ENCODE results near the gene PEX14.
A peak's percentile ranks its signal among the peaks of the same experiment; 100 is the strongest.
"Not testable (repeated sequence)": the region's sequence is repeated elsewhere in the genome, so short reads cannot be mapped to it uniquely, and the experiment has no call there.

Gene PEX14

DNA sequence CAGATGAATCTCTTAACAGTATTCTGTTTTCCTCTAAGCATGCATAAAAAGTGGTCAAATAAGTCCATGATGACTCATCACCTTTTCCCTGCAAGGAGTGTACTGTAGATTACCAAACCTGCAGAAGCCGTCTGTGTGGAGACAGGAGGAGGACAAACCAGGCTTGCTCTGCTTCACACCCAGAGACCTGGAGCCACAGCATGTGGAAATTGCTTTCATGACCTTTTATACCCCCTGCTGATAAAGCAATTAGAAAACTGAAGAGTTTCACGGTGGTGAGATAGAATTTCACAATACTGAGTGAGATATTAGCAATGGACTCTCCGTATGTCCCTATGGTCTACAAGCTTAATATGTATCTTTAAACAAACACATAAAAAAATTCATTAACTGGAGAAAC is 15.6 kb upstream of the PEX14 start:
- TF ChIP-seq, protein P1, sequence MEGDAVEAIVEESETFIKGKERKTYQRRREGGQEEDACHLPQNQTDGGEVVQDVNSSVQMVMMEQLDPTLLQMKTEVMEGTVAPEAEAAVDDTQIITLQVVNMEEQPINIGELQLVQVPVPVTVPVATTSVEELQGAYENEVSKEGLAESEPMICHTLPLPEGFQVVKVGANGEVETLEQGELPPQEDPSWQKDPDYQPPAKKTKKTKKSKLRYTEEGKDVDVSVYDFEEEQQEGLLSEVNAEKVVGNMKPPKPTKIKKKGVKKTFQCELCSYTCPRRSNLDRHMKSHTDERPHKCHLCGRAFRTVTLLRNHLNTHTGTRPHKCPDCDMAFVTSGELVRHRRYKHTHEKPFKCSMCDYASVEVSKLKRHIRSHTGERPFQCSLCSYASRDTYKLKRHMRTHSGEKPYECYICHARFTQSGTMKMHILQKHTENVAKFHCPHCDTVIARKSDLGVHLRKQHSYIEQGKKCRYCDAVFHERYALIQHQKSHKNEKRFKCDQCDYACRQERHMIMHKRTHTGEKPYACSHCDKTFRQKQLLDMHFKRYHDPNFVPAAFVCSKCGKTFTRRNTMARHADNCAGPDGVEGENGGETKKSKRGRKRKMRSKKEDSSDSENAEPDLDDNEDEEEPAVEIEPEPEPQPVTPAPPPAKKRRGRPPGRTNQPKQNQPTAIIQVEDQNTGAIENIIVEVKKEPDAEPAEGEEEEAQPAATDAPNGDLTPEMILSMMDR (IDR thresholded peaks at IDR 0.05; ENCODE audit: control insufficient read depth, insufficient read depth, low read depth, low read length, missing control alignments), result no peak
- no peak overlapping the region for H3K4me3 ChIP-seq (ENCODE audit: control insufficient read depth, low read depth, low read length)
- peak; percentile 50 for DNase-seq (ENCODE audit: low read depth)

DNA sequence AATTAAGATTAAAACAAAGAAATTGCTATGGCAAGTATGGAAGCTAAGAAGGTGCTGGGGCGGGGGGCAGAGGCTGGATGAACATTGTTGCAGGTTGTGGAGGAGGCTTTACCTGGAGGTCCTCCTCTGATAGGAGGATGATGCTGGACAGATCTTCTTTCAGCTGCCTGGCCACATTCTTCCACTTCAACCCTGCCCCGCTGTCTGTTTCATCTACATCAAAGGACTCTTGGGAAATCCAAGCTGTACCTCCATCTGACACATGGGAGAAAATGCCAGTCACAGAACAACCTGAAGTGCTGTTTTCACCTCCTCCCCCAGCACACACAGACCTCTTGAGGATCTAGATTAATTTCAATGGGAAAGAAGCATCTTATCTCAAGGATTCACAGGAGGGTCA is 7.7 kb upstream of the PEX14 start:
- DNase-seq (ENCODE audit: low read depth), result no peak
- TF ChIP-seq, protein P1 (IDR thresholded peaks at IDR 0.05; ENCODE audit: control insufficient read depth, insufficient read depth, low read depth, low read length, missing control alignments), result no peak
- no peak overlapping the region for H3K4me3 ChIP-seq (ENCODE audit: control insufficient read depth, low read depth, low read length)

DNA sequence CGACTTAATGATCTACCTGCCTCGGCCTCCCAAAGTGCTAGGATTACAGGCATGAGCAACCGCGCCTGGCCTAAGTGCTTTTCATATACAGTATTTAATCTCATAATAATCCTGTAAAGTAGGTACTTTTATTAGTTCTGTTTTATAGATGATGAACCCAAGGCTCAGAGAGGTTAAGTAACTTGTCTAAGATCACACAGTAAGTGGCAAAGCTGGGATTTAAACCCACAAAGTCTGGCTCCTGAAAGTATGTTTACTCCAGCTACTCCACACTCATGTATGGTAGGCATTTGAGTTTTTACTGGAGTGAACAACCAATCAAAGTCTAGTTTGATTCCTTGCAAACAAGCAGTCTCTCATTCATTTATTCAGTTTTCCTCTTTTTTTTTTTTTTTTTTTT is 4.7 kb upstream of the PEX14 start:
- TF ChIP-seq, protein P1 (IDR thresholded peaks at IDR 0.05; ENCODE audit: control insufficient read depth, insufficient read depth, low read depth, low read length, missing control alignments), result no peak
- no peak overlapping the region for H3K4me3 ChIP-seq (ENCODE audit: control insufficient read depth, low read depth, low read length)
- no peak for DNase-seq (ENCODE audit: low read depth)

DNA sequence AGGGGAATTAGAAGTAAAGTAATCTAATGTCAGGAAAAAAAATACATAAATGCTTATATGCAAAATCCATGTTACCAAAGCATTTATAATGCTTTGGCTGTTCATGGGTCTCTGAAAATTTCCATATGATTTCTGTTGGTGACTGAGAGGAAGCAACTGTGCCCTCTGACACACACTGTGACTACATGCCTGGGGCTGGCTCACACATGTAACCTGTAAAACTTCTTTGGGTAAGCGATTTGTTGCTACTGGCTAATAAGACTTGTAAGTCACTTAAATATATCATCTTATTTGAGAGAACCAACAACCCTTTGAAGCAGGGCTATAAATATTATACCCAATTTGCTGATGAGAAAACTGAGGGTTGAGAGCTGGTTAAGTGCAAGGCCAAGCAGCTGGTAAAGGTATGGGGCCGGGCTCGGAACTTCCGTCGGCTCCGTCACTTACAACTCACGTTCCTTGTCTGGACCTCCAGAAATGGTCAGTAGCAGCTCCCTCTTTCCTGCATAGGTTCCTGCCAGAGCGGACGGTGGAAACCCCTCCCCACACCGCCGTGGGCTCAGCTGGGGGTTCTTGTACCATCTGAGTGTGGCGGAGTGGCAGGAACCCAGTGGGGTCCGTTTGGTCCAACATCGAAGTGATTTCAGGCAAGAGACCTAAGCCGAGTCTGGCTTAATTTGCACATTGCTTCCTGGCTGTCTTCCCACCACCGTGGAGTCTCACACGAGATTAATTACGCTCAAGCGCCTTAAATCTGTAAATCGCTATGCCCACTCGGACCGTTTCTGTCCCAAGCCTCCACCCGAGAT is 3.1 kb upstream of the PEX14 start:
- DNase-seq (ENCODE audit: low read depth), result no peak
- TF ChIP-seq, protein P1 (IDR thresholded peaks at IDR 0.05; ENCODE audit: control insufficient read depth, insufficient read depth, low read depth, low read length, missing control alignments), result no peak
- peak overlapping the region; percentile 67 for H3K4me3 ChIP-seq (ENCODE audit: control insufficient read depth, low read depth, low read length)

DNA sequence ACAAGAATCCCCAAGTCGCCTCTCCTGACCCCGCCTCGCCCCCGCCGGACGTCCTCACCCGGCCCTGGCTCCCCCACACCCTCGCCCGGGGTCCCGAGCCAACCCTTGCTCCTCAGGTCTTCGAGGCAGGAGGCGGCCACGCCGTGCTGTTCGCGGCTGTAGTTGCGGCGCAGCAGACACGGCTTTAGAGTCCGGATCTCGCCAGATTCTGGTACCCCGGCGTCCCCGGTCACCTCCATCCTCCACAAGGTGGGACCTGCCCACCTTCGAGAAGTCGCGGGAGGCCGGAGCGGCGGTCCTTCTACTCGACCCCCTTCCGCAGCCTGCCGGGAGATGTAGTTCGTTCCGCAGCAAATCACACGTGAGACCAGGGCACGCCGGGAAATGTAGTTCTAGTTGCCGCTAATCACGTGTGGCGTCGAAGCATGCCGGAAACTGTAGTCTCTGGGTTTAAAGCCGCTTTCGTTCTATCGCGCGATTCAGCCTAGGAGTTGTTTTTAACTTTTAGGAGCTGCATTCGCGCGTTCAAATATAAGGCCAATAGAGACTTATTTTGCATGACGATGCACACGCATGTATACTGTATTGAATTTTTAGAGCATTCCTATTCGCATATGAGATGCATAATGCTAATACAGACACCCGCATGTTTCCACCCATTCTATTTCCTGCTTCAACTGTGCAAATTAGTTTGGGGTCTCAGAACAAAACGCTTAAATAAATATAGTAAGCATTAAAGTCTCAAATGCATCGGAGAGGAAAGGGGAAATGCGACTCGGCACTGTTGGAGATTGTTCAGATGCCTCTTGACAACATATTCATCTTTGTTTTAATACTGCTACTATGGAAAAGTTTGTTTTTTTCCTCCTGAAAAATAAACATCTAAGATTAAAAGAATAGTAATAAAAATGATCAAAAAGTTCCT is 2.3 kb upstream of the PEX14 start, which contains the start of gene DFFA:
Gene DFFA, minus strand, starts transcription at position 310 of the 925 bp plus-strand sequence. Its CDS starts 71 bp downstream, at position 239.
- TF ChIP-seq, protein P1 (IDR thresholded peaks at IDR 0.05; ENCODE audit: control insufficient read depth, insufficient read depth, low read depth, low read length, missing control alignments), result no peak
- peak within 1 kb of the TSS; percentile 67 for H3K4me3 ChIP-seq (ENCODE audit: control insufficient read depth, low read depth, low read length)
- peak; percentile 70 for DNase-seq (ENCODE audit: low read depth)

DNA sequence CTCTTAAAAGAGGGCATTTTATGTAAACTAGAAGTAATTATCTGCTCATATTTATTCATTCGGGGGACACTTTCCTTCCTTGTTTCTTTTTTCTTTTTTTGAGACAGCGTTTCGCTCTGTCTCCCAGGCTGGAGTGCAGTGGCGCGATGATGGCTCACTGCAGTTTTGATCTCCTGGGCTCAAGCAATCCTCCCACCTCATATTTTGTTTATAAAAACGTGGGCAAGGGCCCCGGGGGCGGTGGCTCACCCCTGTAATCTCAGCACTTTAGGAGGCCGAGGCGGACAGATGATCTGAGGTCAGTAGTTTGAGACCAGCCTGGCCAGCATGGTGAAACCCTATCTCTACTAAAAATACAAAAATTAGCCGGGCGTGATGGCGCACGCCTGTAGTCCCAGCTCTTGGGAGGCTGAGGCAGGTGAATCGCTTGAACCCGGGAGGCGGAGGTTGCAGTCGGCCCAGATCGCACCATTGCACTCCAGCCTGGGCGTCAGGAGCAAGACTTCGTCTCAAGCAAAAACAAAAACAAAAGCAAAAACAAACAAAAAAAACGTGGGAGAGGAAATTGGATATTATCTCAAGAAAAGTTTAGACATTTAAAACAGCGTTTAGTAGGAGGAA is 1.5 kb upstream of the PEX14 start:
- TF ChIP-seq, protein P1 (IDR thresholded peaks at IDR 0.05; ENCODE audit: control insufficient read depth, insufficient read depth, low read depth, low read length, missing control alignments), result no peak
- no peak for DNase-seq (ENCODE audit: low read depth)
- no peak overlapping the region for H3K4me3 ChIP-seq (ENCODE audit: control insufficient read depth, low read depth, low read length)

DNA sequence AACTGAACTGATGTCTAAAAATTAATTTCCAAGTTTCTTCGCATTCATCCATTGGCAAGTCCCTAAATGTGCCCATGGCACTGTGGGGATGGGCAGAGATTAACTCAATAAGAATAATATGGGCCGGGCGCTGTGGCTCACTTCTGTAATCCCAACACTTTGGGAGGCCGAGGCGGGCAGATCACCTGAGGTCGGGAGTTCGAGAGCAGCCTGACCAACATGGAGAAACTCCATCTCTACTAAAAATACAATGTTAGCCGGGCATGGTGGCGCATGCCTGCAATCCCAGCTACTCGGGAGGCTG is 489 bp upstream of the PEX14 start:
- DNase-seq (ENCODE audit: low read depth); H3K4me3 ChIP-seq (ENCODE audit: control insufficient read depth, low read depth, low read length): not testable (repeated sequence)

All from AG09309 (cell line).